Measurements from ENCODE around the gene UBXN4.
A peak's percentile ranks its signal among the peaks of the same experiment; 100 is the strongest.

UBXN4 gene

GRCh38 chr2:135815269-135815668 lies 73.6 kb downstream of the UBXN4 start:
- Histone ChIP-seq H3K9me3 (ENCODE audit: severe bottlenecking) (no peaks in the 10 kb centered on the region), H3K4me3 (ENCODE audit: low read depth, low read length) (no peak overlapping the region), H3K27ac (no peak overlapping the region), H3K36me3 (no peaks in the 10 kb centered on the region), H3K27me3 (ENCODE audit: insufficient read depth, low read depth, severe bottlenecking) (no peaks in the 10 kb centered on the region)
- TF ChIP-seq CTCF (IDR thresholded peaks at IDR 0.05; ENCODE audit: low read depth, low read length), result no peak
- DNase-seq, result no peak

GRCh38 chr2:135817466-135817865 lies 75.8 kb downstream of the UBXN4 start:
- Histone ChIP-seq H3K9me3 (ENCODE audit: severe bottlenecking) (no peaks in the 10 kb centered on the region), H3K27me3 (ENCODE audit: insufficient read depth, low read depth, severe bottlenecking) (no peaks in the 10 kb centered on the region), H3K27ac (no peak overlapping the region), H3K36me3 (no peaks in the 10 kb centered on the region), H3K4me3 (ENCODE audit: low read depth, low read length) (no peak overlapping the region)
- TF ChIP-seq CTCF (IDR thresholded peaks at IDR 0.05; ENCODE audit: low read depth, low read length), result no peak
- DNase-seq, result no peak

- H3K27ac ChIP-seq, result no peak overlapping the region
- H3K27me3 ChIP-seq (ENCODE audit: insufficient read depth, low read depth, severe bottlenecking), result no peaks in the 10 kb centered on the region
- no peak for TF ChIP-seq CTCF (IDR thresholded peaks at IDR 0.05; ENCODE audit: low read depth, low read length)
- DNase-seq, result no peak
- no peaks in the 10 kb centered on the region for H3K9me3 ChIP-seq (ENCODE audit: severe bottlenecking)
- H3K4me3 ChIP-seq (ENCODE audit: low read depth, low read length), result no peak overlapping the region
- no peaks in the 10 kb centered on the region for H3K36me3 ChIP-seq
Observed at GRCh38 chr2:135817951-135818350, 76.3 kb downstream of the UBXN4 start.

GRCh38 chr2:135818937-135819610 lies 77.4 kb downstream of the UBXN4 start:
- no peak overlapping the region for H3K27ac ChIP-seq
- no peak overlapping the region for H3K4me3 ChIP-seq (ENCODE audit: low read depth, low read length)
- peak; percentile 33 for DNase-seq

GRCh38 chr2:135820003-135820618 lies 78.5 kb downstream of the UBXN4 start:
- H3K27ac ChIP-seq, result no peak overlapping the region
- TF ChIP-seq CTCF (IDR thresholded peaks at IDR 0.05; ENCODE audit: low read depth, low read length), result no peak
- H3K36me3 ChIP-seq, result no peaks in the 10 kb centered on the region
- H3K4me3 ChIP-seq (ENCODE audit: low read depth, low read length), result no peak overlapping the region
- DNase-seq, result no peak
- H3K9me3 ChIP-seq (ENCODE audit: severe bottlenecking), result no peaks in the 10 kb centered on the region
- no peaks in the 10 kb centered on the region for H3K27me3 ChIP-seq (ENCODE audit: insufficient read depth, low read depth, severe bottlenecking)

More at GRCh38 chr2:135818937-135819610, 77.4 kb downstream of the UBXN4 start:
- Histone ChIP-seq H3K27me3 (ENCODE audit: insufficient read depth, low read depth, severe bottlenecking) (no peaks in the 10 kb centered on the region), H3K9me3 (ENCODE audit: severe bottlenecking) (no peaks in the 10 kb centered on the region), H3K36me3 (no peaks in the 10 kb centered on the region)
- peak; percentile 54 for TF ChIP-seq CTCF (IDR thresholded peaks at IDR 0.05; ENCODE audit: low read depth, low read length)
